GM18517 (cell line): Measurements from ENCODE around the gene MRPL10.

Experiments used
- ATAC-seq: cut with Tn5 transposase; IDR thresholded peaks from one replicate; pipeline ENCODE4 v1.9.1; 2021; ENCODE audit warnings: mild to moderate bottlenecking, moderate library complexity; ENCODE audit not compliant: unreplicated experiment

Gene MRPL10

GRCh38 chr17:47831003-47831933 is at the start of gene MRPL10, which contains the start of gene LRRC46:
Gene MRPL10, minus strand, starts transcription at chr17:47831541. Its CDS starts 30 bp downstream, at chr17:47831511.
Gene LRRC46, plus strand, starts transcription at chr17:47831670. Its CDS starts 320 bp downstream, at chr17:47831990.
- ATAC-seq = peak; percentile 79

- ATAC-seq = no peak
These were observed 48.6 kb upstream of the MRPL10 start for GRCh38 chr17:47879776-47880454.

GRCh38 chr17:47879028-47879585 is 47.8 kb upstream of the MRPL10 start:
- no peak for ATAC-seq

- ATAC-seq = no peak
These were observed 47.1 kb upstream of the MRPL10 start for GRCh38 chr17:47878203-47879027.

GRCh38 chr17:47877368-47878034 is 46.2 kb upstream of the MRPL10 start:
- no peak for ATAC-seq

GRCh38 chr17:47875011-47875985 is 44.0 kb upstream of the MRPL10 start:
- ATAC-seq = no peak

- no peak for ATAC-seq
These were observed 42.1 kb upstream of the MRPL10 start for GRCh38 chr17:47873200-47874090.

GRCh38 chr17:47872651-47873161 is 41.4 kb upstream of the MRPL10 start:
- ATAC-seq = no peak

GRCh38 chr17:47872019-47872650 is 40.8 kb upstream of the MRPL10 start:
- ATAC-seq = no peak

GRCh38 chr17:47871048-47871447 is 39.7 kb upstream of the MRPL10 start:
- ATAC-seq = no peak

GRCh38 chr17:47870056-47870455 is 38.7 kb upstream of the MRPL10 start:
- ATAC-seq = no peak

- no peak for ATAC-seq
These were observed 37.8 kb upstream of the MRPL10 start for GRCh38 chr17:47869114-47869513.

GRCh38 chr17:47867813-47868533 is 36.6 kb upstream of the MRPL10 start:
- ATAC-seq = no peak

- no peak for ATAC-seq
These were observed 35.6 kb upstream of the MRPL10 start for GRCh38 chr17:47866941-47867340.

- no peak for ATAC-seq
These were observed 33.5 kb upstream of the MRPL10 start for GRCh38 chr17:47864791-47865216.

- no peak for ATAC-seq
These were observed 31.5 kb upstream of the MRPL10 start for GRCh38 chr17:47862621-47863440.
